Tibial nerve (tissue), 3 donors: ENCODE results near the gene OSBPL10.

Source experiments
- POLR2A ChIP-seq, 2 donors: fragments of 450-650 bp; IDR thresholded peaks; one replicate each; pipeline ENCODE4 v1.6.1; 2017; ENCODE audit warnings: antibody characterized with exemption in 2 of 2, mild to moderate bottlenecking in 2 of 2, moderate library complexity in 2 of 2
- TF ChIP-seq, protein P1 (sequence below), 5 experiments: fragments of 200-600 bp in 3 of 5; fragments of 450-650 bp in 2 of 5; sonication (generic) in 3 of 5; IDR thresholded peaks; one replicate each; pipeline ENCODE4 v1.5.1; 2016 to 2019; ENCODE audit warnings: antibody characterized with exemption in 5 of 5, mild to moderate bottlenecking in 3 of 5, moderate library complexity in 2 of 5

DNA sequence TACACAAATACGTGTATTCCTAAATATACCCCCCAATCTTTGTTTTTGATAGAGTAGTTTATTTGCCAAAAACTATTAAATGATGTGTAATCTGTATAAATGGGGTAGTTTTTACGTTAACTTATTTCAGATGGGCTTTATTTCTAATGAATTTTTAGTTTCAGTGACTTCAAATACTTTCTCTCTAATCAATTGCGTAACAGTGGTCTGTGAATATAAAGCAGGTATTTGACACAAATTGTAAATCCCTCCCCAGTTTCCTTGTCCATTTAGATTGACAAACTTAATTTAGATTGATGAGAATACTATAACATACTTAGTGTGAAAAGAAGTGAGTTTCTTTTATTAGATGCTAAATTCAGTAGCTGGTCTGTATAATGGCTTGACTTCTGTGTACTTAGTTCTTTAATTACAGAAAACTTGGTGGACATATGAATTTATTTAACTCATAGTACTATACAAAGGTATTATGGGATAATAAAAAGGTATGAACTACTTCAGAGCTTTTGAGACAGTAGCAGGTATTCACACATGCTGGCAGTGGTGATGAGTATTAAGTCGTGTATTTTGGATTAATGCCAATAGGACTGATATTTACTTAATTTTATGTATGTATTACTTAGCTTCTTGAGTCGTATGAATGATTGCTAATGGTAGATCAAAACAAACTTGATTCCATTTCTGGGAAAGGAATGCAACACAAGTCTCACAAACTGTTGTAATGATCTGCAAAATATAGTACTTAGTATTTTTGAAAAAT is 366.7 kb downstream of the OSBPL10 start:
- TF ChIP-seq, protein P1, sequence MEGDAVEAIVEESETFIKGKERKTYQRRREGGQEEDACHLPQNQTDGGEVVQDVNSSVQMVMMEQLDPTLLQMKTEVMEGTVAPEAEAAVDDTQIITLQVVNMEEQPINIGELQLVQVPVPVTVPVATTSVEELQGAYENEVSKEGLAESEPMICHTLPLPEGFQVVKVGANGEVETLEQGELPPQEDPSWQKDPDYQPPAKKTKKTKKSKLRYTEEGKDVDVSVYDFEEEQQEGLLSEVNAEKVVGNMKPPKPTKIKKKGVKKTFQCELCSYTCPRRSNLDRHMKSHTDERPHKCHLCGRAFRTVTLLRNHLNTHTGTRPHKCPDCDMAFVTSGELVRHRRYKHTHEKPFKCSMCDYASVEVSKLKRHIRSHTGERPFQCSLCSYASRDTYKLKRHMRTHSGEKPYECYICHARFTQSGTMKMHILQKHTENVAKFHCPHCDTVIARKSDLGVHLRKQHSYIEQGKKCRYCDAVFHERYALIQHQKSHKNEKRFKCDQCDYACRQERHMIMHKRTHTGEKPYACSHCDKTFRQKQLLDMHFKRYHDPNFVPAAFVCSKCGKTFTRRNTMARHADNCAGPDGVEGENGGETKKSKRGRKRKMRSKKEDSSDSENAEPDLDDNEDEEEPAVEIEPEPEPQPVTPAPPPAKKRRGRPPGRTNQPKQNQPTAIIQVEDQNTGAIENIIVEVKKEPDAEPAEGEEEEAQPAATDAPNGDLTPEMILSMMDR (IDR thresholded peaks at IDR 0.05) = no peak
- no peak for TF ChIP-seq POLR2A (IDR thresholded peaks at IDR 0.05)
